Activated CD4-positive, alpha-beta T cell treated with anti-CD3 and anti-CD28 coated beads for 24 hours (primary cell): Measurements from ENCODE around the gene CNPY4.

Experiments used
- DNase-seq, 2 donors: peaks; one replicate each; pipeline ENCODE4 v3.0.0-alpha.2; 2020; ENCODE audit warnings: low read depth in 2 of 2

Gene CNPY4

DNA sequence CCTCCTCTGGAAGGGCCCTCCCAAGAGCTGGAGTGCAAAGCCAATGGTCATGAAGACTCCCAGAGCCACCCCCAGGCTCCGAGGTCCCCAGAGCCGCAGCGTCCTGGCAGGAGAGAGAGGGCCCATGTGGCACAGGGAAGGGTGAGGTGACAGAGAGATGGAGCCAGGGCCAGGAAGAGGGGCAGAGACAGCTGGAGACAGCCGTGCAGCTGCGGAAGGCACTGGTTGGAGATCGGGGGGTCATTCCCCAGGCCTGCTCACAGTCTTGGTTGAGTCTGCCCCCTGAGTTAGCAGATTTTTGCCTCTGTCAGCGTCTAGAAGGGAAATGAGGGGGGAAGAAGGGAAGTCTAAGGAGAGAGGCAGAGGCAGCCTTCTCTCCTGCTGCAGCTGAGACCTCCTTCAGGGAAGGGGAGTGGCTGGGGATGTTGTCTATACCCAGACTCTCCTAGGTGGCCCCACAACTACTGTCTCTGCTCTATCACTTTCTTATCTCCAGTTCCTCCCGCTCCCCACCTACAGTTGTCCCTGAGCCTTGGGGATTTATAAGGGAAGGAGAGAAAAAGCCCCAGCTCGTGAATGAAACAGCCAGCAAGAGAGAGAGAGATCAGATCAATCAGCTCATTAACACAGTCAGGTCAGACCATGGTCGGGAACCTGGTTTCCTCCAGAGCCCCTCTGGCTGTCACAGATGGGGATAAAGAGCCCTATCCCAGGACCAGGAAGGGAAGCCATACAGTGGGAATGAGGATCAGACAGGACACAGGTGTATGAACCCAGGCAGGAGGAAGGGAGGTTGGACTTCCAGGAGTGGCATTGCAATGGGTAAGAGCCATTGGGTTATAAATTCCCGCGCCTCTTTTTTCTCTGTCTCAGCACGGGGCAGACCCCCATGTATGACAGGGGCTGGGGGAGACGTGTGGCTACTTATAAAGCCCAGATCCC lies 47.8 kb downstream of the CNPY4 start:
- no peak for DNase-seq

DNA sequence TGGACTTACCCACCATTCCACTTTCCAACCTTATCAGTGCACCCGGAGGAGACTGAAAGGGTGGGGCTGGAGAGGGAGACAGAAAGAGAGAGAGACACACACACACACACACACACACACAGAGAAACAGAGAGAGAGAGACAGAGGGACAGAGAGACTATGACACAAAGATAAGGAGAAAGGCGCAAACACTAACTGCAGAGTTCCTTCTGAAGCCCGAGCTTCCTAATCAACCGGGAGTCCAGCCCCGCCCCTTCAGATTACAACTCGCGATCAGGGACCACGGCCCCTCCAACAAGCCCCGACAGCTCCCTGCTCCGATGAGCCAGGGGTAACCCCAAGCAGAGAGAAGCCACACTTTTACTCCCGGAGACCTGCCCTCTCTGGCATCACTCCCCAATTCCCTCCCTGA lies 48.5 kb downstream of the CNPY4 start:
- DNase-seq = no peak

DNA sequence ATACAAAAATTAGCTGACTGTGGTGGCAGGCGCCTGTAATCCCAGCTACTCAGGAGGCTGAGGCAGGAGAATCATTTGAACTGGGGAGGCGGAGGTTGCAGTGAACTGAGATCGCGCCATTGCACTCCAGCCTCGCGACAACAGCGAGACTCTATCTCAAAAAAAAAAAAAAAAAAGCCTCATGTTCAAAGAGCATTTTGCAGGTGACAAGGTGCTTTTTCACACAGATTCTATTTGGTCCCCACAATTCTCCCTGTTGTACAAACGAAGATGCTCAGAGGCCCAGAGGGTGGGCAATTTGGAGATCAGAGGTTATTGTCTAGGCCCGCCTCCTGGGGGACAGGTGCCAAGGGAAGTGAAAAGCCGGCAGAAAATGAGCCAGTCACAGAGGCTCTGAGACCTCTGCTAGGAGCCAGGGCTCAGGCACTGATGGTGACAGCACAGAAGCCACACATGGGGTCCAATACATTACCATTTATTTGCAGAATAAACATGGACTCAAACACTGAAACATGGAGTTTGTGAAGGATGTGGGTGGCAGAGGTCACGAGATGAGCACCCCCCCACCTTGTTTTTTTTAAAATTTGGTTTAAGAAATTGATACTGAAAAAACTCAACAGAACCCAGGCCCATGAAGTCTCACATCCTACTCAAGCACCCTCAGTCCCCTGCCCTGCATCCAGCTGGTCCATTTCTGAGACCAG lies 49.9 kb downstream of the CNPY4 start:
- DNase-seq = no peak

DNA sequence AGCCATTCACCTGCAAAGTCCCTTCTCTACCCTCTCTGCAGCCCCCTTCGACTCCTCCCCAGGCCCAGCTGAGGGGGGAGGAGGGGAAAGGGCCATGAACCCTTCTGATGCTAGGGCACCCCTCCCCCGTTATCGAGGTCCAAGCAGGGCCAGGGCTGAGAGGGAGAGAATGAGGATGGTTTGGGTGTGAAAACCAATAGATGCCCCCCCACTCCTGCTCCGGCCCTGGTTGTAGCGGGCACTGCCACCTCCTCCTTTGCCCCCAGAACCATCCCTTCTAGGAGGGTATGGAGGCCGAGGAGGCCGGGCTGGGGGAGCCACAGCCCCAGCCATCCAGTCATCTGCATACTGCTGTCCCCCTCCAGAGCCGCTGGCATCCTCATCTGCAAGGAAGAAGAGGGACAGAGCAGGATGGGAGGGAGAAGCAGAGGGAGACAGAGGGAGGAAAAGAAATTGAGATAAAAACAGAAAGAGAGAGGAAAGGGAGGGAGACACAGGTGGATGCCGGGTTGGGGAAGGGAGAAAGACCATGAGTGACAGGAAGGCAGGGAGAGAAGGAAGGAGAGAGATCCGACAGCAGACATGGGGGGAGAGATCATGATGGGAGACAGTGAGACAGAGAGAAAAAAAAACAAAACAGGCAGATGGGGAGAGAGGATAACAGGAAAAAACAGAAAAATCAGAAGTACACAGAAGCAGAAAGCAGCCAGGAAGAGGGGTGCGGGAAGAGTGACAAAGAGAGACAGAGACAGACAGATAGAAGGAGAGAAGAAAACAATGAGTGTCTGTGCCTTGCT lies 50.9 kb downstream of the CNPY4 start:
- DNase-seq = no peak

DNA sequence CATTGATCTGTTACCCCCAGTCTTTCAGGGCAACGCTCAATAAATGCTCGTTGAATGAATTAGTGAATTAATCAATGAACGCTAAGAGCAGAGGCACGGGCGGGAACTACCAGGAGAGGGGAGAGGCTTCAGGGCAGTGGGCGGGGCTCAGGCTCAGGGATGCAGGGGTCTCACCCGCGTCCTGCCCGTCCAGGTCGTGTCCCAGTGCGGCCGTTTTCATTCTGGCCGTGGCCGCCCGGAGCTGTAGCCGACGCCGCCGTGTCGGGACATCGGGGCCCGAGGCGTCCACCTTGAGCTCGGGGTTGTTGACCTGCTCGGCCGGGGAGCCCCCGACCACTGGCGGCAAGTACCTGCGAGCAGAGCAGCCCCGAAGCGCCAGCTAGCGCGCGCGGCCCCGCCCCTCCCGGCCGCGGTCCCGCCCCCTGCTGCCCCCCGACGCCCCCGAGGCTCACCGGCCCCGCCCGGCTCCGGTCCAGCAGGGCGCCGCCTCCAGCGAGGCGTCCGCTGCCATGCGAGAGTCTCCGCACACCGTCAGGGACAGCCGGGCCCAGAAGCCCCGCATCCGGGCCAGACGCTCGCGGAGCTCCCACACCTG lies 51.8 kb downstream of the CNPY4 start:
- no peak for DNase-seq

DNA sequence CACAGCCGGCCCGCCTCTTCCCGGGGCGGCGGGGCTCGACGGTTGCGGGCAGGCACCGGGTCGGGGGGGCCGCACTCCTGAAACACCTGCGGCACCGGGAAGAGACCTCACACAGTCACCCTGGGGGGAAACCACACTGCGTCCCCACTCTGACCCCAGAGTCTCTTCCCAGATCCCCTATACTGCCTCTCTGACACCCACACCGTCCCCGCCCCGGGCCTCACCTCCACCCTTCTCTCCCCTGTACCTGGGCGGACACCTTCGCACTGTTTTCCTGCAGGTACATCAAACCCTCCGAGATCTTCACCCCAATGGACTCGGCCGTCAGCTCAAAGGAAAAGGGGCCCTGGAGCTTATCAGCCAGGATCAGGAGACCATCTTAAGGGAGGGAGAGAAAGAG lies 52.4 kb downstream of the CNPY4 start:
- no peak for DNase-seq

DNA sequence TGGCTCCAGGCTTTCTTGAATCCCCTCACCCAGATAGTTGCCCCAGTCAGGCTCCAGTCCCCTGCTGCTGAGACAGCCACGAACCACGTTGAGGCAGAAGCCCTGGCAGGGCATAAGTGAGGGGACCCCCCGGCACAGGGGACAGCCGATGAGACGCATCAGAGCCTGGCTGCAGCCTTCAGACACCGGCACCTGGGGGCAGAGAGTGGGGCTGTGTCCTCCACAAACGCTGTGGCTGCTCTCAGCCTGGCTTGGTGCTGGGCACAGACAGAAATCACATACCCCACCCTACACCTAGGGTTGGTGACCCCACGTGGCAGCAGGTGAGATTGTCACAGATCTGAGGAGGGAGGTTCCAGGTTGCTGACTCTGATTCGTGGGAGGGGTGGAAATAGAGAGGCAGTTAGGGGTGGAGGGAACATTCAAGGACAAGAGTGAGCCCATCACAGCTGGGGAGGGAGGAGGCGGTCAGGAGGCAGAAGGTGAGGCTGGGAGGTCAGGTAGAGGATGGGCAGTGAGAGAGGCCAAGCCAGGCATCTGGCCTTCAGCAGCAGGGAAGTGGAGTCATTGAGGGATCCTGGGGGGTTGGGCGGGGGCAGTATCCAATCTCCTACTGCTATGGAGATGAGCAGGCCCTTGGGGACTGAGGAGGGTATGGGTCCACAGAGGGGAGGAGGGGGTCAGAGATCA lies 54.5 kb downstream of the CNPY4 start:
- DNase-seq = no peak

DNA sequence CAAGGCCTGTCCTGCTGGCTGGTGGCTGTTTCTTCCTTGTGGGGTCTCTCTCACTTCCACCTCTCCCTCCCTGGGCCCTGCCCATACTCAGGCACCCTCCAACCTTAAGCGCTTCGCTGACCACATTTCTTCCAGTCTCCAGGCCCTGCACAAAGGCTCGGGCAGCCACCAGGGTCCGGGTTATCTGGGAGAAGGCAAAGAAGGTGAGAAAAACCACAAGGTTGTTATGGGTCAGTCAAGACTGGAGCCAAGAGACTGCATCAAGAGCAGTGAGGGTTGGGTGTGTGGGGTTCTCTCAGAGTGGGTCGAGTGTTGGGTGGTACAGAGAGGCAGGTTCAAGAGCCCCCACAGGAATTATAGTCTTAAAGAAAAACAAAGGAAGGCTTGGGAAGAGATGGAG lies 55.1 kb downstream of the CNPY4 start:
- no peak for DNase-seq
